Putamen (tissue), 1 donor: ENCODE data around the gene XRCC4.
"Not testable (repeated sequence)": the region's sequence is repeated elsewhere in the genome, so short reads cannot be mapped to it uniquely, and the experiment has no call there.

Experiments
- DNase-seq: peaks from one replicate; pipeline ENCODE4 v3.0.0-alpha.2; 2016; ENCODE audit warnings: low spot score

Gene XRCC4

GRCh38 chr5:83353231-83353630, 275.9 kb downstream of the XRCC4 start:
- DNase-seq, result no peak

GRCh38 chr5:83353774-83354173, 276.4 kb downstream of the XRCC4 start:
- no peak for DNase-seq

- DNase-seq, result no peak
Observed at GRCh38 chr5:83354958-83355357, 277.6 kb downstream of the XRCC4 start.

GRCh38 chr5:83355482-83356014, 278.2 kb downstream of the XRCC4 start:
- DNase-seq, result not testable (repeated sequence)

GRCh38 chr5:83357621-83358231, 280.4 kb downstream of the XRCC4 start:
- no peak for DNase-seq

GRCh38 chr5:83360573-83360972, 283.2 kb downstream of the XRCC4 start:
- no peak for DNase-seq

GRCh38 chr5:83362526-83362925, 285.2 kb downstream of the XRCC4 start:
- no peak for DNase-seq

- no peak for DNase-seq
Observed at GRCh38 chr5:83363111-83363885, 286.0 kb downstream of the XRCC4 start.

- no peak for DNase-seq
Observed at GRCh38 chr5:83363886-83364275, 286.5 kb downstream of the XRCC4 start.

- no peak for DNase-seq
Observed at GRCh38 chr5:83364312-83365299, 287.3 kb downstream of the XRCC4 start.

- DNase-seq, result no peak
Observed at GRCh38 chr5:83368319-83368718, 291.0 kb downstream of the XRCC4 start.

GRCh38 chr5:83368835-83369234, 291.5 kb downstream of the XRCC4 start:
- DNase-seq, result no peak

- DNase-seq, result no peak
Observed at GRCh38 chr5:83370957-83371356, 293.6 kb downstream of the XRCC4 start.

GRCh38 chr5:83371726-83372125, 294.4 kb downstream of the XRCC4 start:
- no peak for DNase-seq

- DNase-seq, result no peak
Observed at GRCh38 chr5:83374547-83374946, 297.2 kb downstream of the XRCC4 start.

- DNase-seq, result no peak
Observed at GRCh38 chr5:83375049-83375745, 297.9 kb downstream of the XRCC4 start.

- DNase-seq, result no peak
Observed at GRCh38 chr5:83376461-83376860, 299.1 kb downstream of the XRCC4 start.

- DNase-seq, result no peak
Observed at GRCh38 chr5:83377131-83377865, 300.0 kb downstream of the XRCC4 start.

GRCh38 chr5:83378624-83379289, 301.4 kb downstream of the XRCC4 start:
- no peak for DNase-seq

GRCh38 chr5:83385812-83386211, 308.5 kb downstream of the XRCC4 start:
- no peak for DNase-seq
